RWPE2 (cell line): Measurements from ENCODE around the gene SLC13A3.

Experiments
- ATAC-seq: fragments of 200-7000 bp; cut with Tn5 transposase; 3 replicates; pipeline ENCODE4 v1.9.1; 2021; ENCODE audit warnings: low read depth
- DNase-seq: peaks from one replicate; pipeline ENCODE4 v3.0.0-alpha.2; 2020; ENCODE audit warnings: low spot score
- H3K27ac ChIP-seq: fragments of 450-650 bp; 2 replicates; pipeline ENCODE4 v1.5.1; 2017; ENCODE audit warnings: mild to moderate bottlenecking; ENCODE audit not compliant: poor library complexity, severe bottlenecking
- H3K27me3 ChIP-seq: fragments of 250-450 bp; sonication (Bioruptor Pico); 2 replicates; pipeline ENCODE4 v1.5.1; 2021; ENCODE audit warnings: mild to moderate bottlenecking, moderate library complexity; ENCODE audit not compliant: insufficient read depth, poor library complexity, severe bottlenecking
- H3K36me3 ChIP-seq: fragments of 250-450 bp; sonication (Bioruptor Pico); 2 replicates; pipeline ENCODE4 v1.5.1; 2020; ENCODE audit warnings: low read depth, mild to moderate bottlenecking, moderate library complexity
- H3K4me1 ChIP-seq: fragments of 250-450 bp; sonication (Bioruptor Pico); 2 replicates; pipeline ENCODE4 v1.5.1; 2021; ENCODE audit warnings: mild to moderate bottlenecking, moderate library complexity; ENCODE audit not compliant: insufficient read depth, poor library complexity, severe bottlenecking
- H3K4me3 ChIP-seq: fragments of 250-450 bp; sonication (Bioruptor Pico); 2 replicates; pipeline ENCODE4 v1.5.1; 2021; ENCODE audit warnings: mild to moderate bottlenecking, moderate library complexity; ENCODE audit not compliant: severe bottlenecking
- H3K9me3 ChIP-seq: fragments of 250-450 bp; sonication (Bioruptor Pico); 2 replicates; pipeline ENCODE4 v1.5.1; 2021; ENCODE audit warnings: mild to moderate bottlenecking, moderate library complexity; ENCODE audit not compliant: severe bottlenecking
- CTCF ChIP-seq: fragments of 450-650 bp; IDR thresholded peaks from one replicate; pipeline ENCODE4 v1.5.1; 2017; ENCODE audit warnings: mild to moderate bottlenecking, moderate library complexity; ENCODE audit not compliant: poor library complexity, severe bottlenecking

Gene SLC13A3

GRCh38 chr20:46509523-46509922 lies 141.7 kb downstream of the SLC13A3 start:
- peaks cover 4% of the 10 kb centered on the region; the same call in 1 of the 2 replicates for H3K36me3 ChIP-seq
- H3K27ac ChIP-seq, result no peak overlapping the region
- peaks cover 6% of the 10 kb centered on the region for H3K4me1 ChIP-seq
- no peak for TF ChIP-seq CTCF
- no peaks in the 10 kb centered on the region for H3K27me3 ChIP-seq
- H3K9me3 ChIP-seq, result peaks cover 2% of the 10 kb centered on the region
- DNase-seq (no peak), ATAC-seq (no peak)
- H3K4me3 ChIP-seq, result no peak overlapping the region
